ENCODE data around the gene NOP10.
A peak's percentile ranks its signal among the peaks of the same experiment; 100 is the strongest.
"Not testable (repeated sequence)": the region's sequence is repeated elsewhere in the genome, so short reads cannot be mapped to it uniquely, and the experiment has no call there.

Gene NOP10

GRCh38 chr15:34342737-34343575 lies at the start of gene NOP10, which contains the start of gene NUTM1:
Gene NOP10 (minus strand): TSS chr15:34343136. CDS start chr15:34343073, 63 bp downstream.
Gene NUTM1 (plus strand): TSS chr15:34343315. CDS start chr15:34343697, 382 bp downstream.
- peak; percentile 86 to 94 for DNase-seq

- not testable (repeated sequence) for DNase-seq
Observed at GRCh38 chr15:34389594-34390086, 46.7 kb upstream of the NOP10 start.

GRCh38 chr15:34381829-34382521 lies 39.0 kb upstream of the NOP10 start:
- DNase-seq: not testable (repeated sequence)

- DNase-seq: not testable (repeated sequence)
Observed at GRCh38 chr15:34380491-34380890, 37.6 kb upstream of the NOP10 start.

- no peak for DNase-seq
Observed at GRCh38 chr15:34376856-34377255, 33.9 kb upstream of the NOP10 start.

DNA sequence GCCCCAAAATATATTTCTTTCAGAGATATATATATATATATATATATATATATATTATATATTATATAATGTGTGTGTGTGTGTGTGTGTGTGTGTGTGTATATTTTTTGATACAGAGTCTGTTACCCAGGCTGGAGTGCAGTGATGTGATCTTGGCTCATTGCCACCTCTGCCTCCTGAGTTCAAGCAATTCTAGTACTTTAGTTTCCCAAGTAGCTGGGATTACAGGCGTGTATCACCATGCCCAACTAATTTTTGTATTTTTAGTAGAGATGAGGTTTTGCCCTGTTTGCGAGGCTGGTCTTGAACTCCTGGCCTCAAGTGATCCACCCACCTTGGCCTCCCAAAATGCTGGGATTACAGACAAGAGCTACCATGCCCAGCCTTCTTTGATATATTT lies 32.6 kb upstream of the NOP10 start:
- DNase-seq: not testable (repeated sequence)

GRCh38 chr15:34374816-34375215 lies 31.9 kb upstream of the NOP10 start:
- no peak for DNase-seq

- DNase-seq: no peak
Observed at GRCh38 chr15:34373951-34374350, 31.0 kb upstream of the NOP10 start.

GRCh38 chr15:34370643-34371042 lies 27.7 kb upstream of the NOP10 start:
- DNase-seq: no peak

DNA sequence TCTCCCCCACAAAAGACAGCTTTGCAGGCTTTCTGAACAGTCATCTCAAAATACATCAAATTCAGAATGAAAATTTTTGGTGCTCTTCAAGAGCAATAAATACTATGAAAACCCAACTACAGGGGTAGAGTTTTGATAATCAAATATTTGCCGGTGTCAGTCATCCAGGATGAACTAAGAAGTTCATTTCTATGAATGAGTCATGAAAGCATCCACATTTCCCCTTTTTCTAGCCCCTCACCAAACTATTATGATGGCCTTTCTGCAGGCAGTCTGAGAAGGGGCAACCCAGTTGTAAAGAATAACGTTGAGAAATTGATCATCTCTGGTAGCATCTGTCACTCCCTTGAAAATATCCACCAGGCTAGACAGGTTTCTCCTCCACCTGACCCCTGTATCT lies 27.2 kb upstream of the NOP10 start:
- DNase-seq: no peak

DNA sequence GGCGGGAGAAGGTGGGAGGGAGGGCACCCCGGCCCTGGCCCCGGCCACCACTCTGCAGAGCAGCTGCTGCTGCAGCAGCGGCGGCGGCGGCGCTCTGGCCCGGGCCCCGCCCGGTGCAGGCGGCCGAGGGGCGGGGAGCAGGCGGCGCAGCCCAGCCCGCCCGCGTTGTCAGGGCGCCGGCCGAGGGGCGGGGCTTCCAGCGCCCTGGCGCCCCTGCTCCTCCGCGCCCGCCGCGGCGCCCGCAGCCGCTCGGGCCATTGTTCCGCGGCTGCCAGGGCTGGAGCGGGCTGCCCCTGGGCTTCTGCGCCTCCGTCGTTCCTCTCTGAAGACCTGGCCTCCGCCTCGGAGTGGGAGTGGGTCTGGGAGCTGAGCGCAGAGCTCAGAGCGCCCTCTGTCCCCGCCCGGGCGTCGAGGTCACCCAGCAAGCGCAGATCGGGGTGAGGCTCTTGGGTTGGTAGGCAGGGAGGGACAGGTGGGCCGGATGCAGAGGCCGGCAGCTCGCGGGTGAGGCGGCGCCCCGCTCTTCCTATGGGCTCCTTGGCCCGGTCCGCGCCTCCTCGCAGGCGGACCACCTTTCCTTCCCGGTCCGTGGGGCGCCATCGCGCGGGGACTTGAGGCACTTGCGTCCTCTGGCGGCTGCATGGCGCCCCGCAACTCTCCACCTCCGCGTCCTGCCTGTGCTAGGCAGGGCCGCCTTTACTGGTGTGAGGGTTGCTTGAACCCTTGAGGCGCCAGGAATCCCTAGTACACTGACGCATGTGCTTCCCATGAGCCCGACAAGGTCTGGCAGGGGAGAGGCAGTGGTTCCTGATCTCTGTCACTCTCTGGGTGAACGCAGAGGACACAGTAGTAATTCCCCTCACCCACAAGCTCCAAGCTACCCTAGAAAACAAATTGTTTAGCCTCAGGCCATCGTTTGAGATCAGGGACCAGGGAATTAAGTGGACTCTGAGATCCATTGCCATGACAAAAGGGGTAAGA lies 24.5 kb upstream of the NOP10 start, which contains the start of gene LPCAT4:
Gene LPCAT4, minus strand, starts transcription at position 96 of the 981 bp plus-strand sequence. CDS start 96 bp downstream, outside the sequence.
- DNase-seq: peak; percentile 80 to 93

GRCh38 chr15:34366271-34367065 lies 23.5 kb upstream of the NOP10 start:
- DNase-seq: peak; percentile 55 to 76

- peak in 1 of 2 experiments; percentile 33 for DNase-seq
Observed at GRCh38 chr15:34365836-34366235, 22.9 kb upstream of the NOP10 start.

GRCh38 chr15:34365091-34365825 lies 22.3 kb upstream of the NOP10 start:
- DNase-seq: no peak

DNA sequence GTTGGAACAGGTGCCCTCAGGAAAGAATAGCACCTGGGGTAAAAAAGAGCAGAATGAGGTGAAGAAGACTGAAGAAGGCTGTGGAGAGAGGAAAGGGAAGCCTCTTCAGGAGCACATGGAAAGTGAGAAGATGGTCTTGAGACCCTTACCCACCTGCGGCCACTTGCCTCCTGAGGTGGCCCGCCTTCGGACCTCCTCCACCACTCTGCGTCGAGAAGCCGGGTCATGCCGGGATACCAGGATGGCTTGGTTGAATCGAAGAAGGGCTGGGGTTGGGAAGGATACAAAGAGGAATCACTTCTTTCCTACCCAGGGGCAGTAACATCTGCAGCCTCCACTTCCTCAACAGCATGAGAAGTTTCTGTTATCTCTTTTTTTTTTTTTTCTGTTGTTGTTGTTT lies 21.1 kb upstream of the NOP10 start:
- DNase-seq: no peak

DNA sequence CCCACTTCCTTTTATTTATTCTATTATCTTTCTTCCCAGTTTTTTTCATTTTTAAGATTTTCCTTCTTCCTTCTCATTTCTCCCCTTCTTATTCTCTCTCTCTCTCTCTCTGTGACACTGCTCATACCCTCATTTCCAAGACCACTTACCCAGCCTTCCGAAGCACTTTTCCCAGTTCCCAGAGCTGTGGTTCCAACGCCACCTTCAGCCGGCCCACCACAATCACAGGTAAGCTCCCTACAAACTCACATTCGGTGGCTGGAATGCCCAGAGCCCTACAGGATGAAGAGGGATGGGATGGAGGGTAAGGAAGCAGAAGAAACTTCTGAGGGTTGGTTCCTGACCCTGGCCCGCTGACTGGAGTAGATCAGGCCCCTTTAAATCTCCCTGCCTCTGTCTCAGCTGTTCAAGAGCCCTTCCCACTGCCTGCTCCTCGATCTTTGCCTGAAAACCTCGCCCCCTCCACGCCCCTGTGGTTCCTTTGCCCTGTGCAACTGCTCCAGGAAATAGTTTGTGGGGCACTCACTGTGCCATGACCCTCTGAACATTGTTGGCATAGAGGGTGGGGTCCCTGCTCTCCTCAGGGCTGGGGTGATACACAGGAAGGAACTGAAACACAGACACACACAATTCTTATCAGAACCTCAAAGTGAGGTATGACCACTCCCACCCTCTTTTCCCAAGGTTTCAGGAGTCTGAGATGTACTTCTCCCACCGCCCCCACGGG lies 19.3 kb upstream of the NOP10 start:
- no peak for DNase-seq

DNA sequence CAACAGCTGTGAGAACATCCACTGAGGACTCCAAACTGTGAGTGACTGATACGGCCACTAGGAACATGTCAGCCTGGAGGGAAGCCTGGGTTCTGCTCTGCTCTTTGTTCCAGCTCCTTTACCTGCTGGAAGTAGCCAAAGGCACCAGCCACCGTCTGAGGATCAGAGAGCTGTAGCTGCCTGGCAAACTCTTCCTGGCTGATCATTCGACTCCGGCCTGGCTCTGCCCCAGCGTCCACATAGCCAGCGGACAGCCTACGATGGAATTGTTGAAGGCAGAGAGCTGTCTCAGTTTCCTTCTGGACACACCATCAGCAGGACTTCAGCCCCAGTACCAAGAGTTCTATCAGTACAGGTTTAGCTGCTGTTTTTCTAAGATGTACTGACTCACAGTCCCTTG lies 18.3 kb upstream of the NOP10 start:
- DNase-seq: no peak

DNA sequence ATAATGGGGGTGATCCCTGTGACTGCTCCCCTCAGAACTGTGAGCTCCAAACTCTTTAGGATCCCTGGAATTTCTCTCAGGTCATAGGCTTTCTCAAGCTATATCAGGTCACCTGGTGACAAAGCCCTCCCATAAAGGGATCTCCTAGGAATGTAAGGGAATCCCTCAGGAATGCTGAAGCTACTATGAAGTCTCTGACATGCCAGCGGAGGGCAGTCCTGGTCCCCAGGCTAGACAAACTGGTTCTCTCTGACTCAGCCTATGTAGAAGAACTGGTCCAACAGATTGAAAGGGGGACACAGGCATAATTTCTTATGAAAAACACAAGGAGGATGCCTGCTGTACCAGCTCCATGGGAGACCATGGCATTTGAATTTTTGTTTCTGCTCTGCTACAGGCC lies 17.4 kb upstream of the NOP10 start:
- no peak for DNase-seq

- DNase-seq: no peak
Observed at GRCh38 chr15:34359416-34359815, 16.5 kb upstream of the NOP10 start.

DNA sequence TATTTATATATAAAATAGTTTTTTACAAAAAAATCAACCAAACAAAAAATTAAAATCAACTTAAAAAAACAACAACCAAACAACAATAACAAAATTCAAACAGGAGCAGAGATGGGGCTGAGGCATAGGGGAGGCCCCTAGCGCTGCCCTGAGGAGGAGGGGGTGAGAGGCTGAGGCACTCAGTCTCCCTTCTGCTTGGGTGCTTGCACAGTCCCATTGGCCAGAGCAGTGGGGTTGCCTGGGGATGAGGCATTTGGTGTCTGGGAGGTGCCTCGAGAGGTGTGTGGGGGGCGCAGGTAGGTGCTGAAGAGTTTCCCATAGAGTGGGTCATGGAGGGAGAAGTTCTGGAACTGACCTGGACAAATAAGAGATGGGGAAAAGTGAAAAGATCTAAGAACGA lies 16.0 kb upstream of the NOP10 start:
- DNase-seq: no peak
